Tibial nerve (tissue), 4 donors: ENCODE data around the gene ETS2.

Experiments
- EP300 ChIP-seq, 2 donors: sonication (generic); formaldehyde crosslinking; IDR thresholded peaks; one replicate each; pipeline ENCODE4 v1.6.1; 2017; ENCODE audit warnings: antibody characterized with exemption in 2 of 2, mild to moderate bottlenecking in 1 of 2
- POLR2A ChIP-seq, 2 donors: fragments of 450-650 bp; IDR thresholded peaks; one replicate each; pipeline ENCODE4 v1.6.1; 2017; ENCODE audit warnings: antibody characterized with exemption in 2 of 2, mild to moderate bottlenecking in 2 of 2, moderate library complexity in 2 of 2
- TF ChIP-seq, protein P1 (sequence below), 5 experiments: fragments of 200-600 bp in 3 of 5; fragments of 450-650 bp in 2 of 5; sonication (generic) in 3 of 5; IDR thresholded peaks; one replicate each; pipeline ENCODE4 v1.5.1; 2016 to 2019; ENCODE audit warnings: antibody characterized with exemption in 5 of 5, mild to moderate bottlenecking in 3 of 5, moderate library complexity in 2 of 5

GRCh38 chr21:38787461-38788274 lies 18.1 kb upstream of the ETS2 start:
- TF ChIP-seq, protein P1, sequence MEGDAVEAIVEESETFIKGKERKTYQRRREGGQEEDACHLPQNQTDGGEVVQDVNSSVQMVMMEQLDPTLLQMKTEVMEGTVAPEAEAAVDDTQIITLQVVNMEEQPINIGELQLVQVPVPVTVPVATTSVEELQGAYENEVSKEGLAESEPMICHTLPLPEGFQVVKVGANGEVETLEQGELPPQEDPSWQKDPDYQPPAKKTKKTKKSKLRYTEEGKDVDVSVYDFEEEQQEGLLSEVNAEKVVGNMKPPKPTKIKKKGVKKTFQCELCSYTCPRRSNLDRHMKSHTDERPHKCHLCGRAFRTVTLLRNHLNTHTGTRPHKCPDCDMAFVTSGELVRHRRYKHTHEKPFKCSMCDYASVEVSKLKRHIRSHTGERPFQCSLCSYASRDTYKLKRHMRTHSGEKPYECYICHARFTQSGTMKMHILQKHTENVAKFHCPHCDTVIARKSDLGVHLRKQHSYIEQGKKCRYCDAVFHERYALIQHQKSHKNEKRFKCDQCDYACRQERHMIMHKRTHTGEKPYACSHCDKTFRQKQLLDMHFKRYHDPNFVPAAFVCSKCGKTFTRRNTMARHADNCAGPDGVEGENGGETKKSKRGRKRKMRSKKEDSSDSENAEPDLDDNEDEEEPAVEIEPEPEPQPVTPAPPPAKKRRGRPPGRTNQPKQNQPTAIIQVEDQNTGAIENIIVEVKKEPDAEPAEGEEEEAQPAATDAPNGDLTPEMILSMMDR (IDR thresholded peaks at IDR 0.05), result no peak
- TF ChIP-seq EP300 (IDR thresholded peaks at IDR 0.05), result no peak
- TF ChIP-seq POLR2A (IDR thresholded peaks at IDR 0.05), result no peak
